Measurements from ENCODE around the gene TBCD. TPM values are rescaled to one million over a fixed set of nuclear protein-coding genes. Genes with fewer than 3 reads are reported as not detected.

Gene TBCD
- polyA plus RNA-seq, 3 donors = 62.9 to 91.6 (median 74.2) TPM

DNA sequence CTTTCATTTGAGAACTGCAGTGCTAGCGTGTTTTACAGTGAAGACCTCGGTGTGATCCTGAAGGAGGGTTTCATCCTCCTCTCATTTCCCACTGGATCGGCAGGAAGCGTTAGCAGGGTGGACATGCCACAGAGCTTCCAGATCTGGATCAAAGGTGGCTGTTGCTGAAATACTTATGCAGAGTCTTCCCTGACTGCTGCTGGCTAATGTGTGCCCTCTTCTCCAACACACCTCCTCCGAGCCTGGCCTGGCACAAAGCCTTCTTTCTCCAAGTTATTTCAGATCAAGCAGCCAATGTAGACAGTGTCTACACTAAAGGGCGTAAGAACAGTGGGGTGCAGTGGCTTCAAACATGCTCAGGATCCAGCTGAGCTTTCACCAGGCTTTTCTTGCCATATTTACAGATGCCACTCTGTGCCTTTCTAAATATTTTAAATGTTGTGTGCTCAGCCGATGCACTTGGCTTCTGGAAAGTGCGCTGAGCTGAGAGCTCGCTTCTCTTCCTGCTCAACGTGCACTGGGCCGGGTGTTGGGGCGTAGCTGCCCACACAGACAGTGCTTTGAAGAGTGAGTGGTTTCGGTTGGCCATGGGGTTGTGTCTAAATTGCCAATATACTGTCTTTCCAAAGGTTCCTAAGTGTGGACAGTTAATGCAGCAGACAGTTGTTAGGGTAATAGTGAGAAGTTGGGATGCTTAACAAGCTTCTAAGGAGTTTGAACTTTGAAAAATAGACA lies 85.9 kb downstream of the TBCD start:
- no peak for DNase-seq (ENCODE audit: extremely low read depth in 1 of 11, low read depth in 9 of 11, low spot score in 4 of 11)

DNA sequence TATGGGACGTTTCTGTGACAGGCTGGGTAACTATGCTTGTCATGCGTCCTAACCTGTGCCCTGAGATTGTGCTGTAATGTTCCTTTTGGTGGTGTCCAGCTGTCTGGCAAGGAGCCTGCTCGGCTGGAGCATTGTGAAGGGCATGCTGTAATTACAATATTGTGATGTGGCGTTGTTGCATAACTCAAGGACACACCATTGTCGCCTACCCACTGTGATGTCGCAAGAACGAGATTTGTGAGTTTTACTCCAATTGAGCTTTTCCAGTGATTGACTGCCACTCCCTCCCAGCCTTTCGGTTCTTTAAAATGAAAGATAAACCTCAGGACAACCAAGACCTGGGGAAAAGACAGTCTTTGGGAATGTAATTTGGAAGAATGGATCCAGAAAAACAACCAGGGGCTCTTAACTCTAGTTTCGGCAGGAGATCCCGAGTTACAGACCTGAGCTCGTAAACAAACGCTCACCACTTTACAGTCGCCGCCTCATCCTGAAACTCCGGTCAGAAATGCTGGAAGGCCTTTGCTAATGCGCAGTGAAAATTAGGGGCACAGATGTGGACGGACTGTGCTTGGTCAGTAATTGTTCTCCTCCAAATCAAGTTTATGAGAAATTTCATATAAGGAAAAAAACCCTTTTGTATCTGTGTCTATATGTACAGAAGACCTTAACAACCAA lies 86.7 kb downstream of the TBCD start:
- DNase-seq (ENCODE audit: extremely low read depth in 1 of 11, low read depth in 9 of 11, low spot score in 4 of 11) = no peak

DNA sequence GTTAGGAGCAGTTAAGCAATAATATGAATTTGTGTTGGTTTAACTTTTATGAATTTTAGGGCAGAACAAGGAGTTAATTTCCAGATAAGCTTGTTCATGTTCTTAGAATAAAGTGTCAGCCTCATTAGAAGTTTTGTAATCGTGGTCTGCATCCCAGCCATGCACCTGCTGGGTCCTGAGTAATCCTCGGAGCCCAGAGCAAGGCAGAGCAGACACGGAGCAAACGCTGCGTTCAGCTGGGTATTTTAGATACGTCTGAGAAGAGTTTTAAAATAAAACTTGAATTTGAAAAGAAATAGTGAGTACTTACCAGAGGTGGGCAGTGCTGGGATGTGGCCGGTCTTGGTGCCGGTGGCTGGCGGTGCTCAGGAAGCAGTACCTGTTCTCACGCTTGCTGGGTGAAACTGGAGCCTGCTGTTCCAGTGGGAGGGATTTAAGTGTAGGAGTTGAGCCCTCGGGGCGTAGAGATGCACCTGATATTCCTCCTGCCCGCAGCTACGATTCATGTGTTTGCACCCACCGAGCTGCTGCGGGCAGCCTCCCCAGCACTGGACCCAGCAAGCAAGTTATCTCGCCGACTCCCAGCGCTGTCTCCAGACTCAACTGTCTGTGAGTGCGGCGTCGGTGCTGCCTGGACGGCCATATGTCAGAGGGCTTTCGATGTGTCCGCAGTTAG lies 87.9 kb downstream of the TBCD start, which contains the start of gene ZNF750:
ZNF750 (minus strand) TSS at position 406 of the 676 bp plus-strand sequence. CDS start 7,568 bp downstream, outside the sequence.
- DNase-seq (ENCODE audit: extremely low read depth in 1 of 11, low read depth in 9 of 11, low spot score in 4 of 11) = peak in 1 of 11 donors; percentile 57

DNA sequence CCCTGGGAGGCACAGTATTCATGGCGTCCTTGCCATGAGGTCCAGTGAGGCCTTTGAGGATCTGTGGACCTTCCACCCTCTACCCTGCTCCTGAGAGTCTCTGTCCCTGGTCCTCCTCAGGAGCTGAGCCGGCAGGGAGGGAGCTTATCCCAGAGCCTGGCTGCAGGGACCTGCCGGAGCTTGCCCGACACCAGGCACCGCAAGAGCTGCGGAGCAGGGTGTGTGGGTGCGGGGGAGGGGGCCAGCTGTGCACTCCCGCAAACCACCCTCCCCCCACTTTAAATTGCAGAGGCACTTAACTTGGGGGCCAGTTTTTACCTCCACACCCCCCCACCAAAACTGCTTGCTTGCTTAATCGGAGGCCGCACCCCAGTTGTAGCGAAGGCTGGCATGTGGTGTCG lies 88.6 kb downstream of the TBCD start:
- DNase-seq (ENCODE audit: extremely low read depth in 1 of 11, low read depth in 9 of 11, low spot score in 4 of 11) = no peak

DNA sequence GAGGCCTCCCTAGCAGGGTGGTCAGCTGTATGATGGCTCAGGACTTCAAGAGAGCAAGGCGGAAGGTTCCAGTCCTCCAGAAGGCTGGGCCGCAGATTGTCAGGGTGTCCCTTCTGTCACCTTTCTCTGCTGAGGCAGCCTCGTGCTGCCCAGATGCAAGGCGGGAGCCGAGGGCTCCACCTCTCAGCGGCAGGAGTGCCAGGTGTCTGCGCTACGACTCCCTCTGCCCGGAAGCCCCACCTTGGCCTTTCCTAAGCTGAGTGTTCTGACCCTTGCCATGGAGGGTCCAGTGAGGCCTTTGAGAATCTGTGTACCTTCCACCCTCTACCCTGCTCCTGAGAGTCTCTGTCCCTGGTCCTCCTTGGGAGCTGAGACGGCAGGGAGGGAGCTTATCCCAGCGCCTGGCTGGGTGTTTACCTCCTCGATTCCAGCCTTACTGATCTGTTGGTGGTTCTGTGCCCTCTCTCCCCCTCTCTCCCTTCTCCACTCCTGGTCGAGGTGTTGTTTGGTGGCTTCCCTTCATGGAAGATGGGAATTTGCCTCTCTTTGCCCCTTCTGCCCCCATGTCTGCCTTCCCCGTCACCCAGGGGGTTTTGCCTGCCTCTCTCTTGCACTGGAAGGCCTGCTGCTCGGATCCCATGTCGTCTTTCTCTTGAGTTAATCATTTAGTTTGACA lies 90.2 kb downstream of the TBCD start:
- DNase-seq (ENCODE audit: extremely low read depth in 1 of 11, low read depth in 9 of 11, low spot score in 4 of 11) = no peak

DNA sequence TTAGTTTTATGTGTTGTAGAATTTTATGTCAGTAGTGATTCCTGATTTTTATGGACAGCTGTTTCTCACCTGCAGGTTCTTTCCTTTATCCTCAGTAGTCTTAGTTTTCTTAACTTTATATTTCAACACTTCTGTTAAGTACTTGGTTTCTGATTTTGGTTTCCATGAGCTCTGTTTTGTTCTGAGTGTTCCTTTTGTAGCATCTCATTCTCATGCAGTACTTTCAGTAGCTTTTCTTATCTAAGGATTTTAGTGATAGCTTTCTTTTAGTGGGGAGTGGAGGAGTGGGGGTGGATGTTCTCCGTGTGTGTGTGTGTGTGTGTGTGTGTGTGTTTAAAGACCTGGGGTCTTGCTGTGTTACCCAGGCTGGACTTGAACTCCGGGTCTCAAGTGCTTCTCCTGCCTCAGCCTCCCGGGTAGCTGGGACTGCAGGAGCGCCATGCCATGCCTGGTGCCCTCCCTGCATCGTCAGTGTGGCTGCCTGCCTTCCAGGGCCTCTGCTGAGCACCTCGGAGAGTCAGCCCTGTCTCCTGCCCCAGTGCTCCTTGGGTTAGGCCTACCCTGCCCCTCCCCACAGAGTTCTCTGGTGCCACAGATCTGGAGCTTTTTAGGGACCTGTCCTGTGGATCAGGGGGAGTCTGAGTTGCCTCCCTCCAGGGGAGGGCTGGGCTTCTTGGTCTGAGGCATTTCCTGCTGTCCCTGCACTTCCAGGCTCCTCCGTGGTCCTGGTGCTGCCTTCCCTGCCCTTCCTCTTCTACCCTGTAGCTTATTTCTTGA lies 92.2 kb downstream of the TBCD start:
- no peak for DNase-seq (ENCODE audit: extremely low read depth in 1 of 11, low read depth in 9 of 11, low spot score in 4 of 11)

DNA sequence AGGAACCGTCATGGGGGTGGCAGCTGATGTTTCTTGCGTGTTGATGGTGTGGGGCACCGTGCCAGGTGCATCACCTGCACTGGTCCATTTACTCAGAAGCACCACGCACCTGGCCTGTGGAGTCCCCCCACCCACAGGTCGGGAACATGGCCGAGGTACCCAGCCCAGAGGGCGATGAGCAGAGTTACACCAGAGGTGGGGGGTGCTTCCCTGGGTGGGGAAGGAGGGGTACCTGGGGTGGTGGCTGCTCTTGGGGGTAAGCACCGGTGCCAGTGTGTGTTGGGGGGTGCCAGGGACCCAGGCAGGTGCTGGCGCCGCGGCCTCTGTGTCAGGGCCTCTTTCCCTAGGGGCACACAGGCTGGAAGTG lies 92.9 kb downstream of the TBCD start:
- DNase-seq (ENCODE audit: extremely low read depth in 1 of 11, low read depth in 9 of 11, low spot score in 4 of 11) = no peak

DNA sequence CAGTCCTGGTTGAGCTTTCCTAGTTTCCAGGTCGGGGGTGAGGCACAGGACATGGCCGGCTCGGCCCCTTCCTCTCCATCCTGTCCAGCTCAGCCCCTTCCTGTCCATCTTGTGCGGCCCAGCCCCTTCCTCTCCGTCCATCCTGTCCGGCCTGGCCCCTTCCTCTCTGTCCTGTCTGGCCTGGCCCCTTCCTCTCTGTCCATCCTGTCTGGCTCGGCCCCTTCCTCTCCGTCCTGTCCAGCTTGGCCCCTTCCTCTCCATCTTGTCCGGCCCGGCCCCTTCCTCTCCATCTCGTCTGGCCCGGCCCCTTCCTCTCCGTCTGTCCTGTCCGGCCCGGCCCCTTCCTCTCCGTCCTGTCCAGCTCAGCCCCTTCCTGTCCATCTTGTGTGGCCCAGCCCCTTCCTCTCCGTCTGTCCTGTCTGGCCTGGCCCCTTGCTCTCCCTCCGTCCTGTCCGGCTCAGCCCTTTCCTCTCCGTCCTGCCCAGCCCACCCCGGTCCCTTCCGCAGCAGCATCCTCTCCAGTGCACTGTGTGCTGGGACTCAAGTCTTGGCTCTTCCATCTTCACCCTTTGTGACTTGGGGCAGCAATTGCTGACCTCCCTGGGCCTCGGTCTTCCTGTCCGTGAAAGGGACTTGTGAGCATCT lies 93.4 kb downstream of the TBCD start:
- peak in 2 of 11 donors; percentile 59 to 72 for DNase-seq (ENCODE audit: extremely low read depth in 1 of 11, low read depth in 9 of 11, low spot score in 4 of 11)

DNA sequence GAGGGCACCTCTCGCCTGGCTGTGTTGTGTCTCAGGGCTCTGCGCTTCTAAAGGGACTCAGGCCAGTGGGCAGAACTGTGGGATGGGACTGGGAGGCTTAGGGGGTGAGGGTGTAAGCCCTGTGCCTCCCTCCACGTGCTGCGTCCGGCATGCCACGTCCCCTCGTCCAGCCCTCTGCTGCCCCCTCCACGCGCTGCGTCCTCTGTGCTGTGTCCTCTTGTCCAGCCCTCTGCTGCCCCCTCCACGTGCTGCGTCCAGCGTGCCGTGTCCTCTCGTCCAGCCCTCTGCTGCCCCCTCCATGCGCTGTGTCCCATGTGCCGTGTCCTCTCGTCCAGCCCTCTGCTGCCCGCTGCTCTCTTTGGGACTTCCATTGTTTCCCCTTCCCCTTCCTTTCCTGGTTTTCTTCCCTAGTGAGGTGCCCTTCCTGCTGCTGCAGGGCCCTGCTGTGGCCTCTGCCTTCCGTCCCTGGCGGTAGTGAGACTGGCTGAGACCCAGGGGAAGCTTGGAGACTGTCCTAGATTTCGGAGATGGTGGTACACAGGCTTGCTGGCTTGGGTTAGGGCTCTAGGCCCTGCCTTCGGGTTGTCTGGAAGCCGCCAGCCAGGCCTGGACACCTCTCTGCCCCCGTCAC lies 94.3 kb downstream of the TBCD start:
- DNase-seq (ENCODE audit: extremely low read depth in 1 of 11, low read depth in 9 of 11, low spot score in 4 of 11) = no peak

DNA sequence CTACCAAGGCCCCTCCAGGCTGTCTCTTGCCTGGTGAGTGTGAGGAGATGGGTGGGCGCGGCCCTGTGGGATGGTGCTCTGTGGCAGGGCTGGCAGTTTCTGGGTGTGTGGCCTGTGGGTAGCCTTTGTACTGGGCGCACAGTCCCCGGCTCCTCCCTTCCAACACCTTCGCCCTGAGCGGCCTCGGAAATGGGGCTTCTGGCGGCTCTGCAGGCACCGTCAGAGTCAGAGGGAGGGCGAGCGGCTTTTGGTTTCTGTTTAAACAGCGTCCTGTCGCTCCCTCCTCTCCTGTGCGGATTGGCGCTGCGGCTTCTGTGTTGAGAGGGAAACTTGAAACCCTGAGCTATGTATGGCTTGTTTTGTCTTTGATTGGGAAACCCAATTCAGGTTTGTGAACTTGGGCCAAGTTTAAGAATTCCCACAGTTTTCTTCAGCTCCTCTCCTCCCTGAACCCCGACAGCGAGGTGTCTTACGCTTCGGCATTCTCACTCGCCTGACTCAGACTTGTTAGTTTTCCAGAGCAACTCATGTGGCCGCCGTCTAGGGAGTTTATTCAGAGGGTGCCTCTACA lies 96.2 kb downstream of the TBCD start:
- no peak for DNase-seq (ENCODE audit: extremely low read depth in 1 of 11, low read depth in 9 of 11, low spot score in 4 of 11)

DNA sequence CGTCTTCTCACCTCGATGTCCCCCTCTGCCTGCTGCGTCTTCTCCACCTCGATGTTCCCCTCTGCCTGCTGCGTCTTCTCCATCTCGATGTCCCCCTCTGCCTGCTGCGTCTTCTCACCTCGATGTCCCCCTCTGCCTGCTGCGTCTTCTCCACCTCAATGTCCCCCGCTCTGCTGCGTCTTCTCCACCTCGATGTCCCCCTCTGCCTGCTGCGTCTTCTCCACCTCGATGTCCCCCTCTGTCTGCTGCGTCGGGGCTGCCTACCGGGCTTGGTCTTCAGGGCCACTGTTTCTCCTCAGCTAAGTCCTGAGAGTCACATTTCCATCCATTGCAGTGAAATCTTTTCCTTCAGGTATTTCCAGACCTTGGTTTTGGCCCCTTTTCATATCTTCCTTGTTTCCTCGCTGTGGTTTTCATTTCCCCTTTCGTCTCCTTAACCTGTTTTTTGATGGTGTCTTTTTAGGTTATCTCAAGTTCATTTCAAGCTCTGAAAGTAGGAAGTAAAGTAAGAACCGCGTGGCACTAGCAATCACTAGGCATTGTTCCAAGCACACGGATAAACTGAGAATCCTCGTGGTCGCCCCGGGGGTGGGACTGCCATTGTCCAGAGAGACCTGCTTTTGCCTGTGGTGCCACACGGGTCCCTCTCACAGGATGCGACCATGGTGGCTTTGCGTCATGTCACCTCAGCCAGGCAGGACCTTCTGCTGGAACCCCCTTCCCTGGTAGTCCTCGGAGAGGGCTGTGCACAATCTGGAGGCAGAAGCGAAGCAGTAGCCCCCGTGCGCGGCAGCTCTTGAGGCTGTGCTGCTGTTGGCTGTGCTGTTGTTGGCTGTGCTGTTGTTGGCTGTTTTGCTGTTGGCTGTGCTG lies 97.4 kb downstream of the TBCD start:
- DNase-seq (ENCODE audit: extremely low read depth in 1 of 11, low read depth in 9 of 11, low spot score in 4 of 11) = no peak

DNA sequence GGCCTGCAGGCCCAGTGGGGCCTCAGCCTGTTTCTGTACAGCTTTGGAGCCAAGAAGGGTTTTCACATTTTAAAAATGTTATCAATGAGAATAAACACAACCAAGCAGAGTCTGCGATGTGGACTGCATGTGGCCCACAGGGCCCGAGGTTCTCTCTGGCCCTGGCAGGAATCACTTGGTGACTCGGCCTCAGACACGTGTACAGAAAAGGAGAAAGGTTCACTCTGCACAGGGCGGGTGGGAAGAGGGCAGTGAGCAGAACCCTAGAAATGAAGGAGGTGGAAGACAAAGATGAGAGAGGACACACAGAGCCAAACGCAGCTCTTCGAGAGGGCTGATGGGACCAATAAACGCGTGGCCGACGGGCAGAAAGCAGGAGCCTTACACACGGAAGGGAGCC lies 99.5 kb downstream of the TBCD start:
- DNase-seq (ENCODE audit: extremely low read depth in 1 of 11, low read depth in 9 of 11, low spot score in 4 of 11) = no peak

DNA sequence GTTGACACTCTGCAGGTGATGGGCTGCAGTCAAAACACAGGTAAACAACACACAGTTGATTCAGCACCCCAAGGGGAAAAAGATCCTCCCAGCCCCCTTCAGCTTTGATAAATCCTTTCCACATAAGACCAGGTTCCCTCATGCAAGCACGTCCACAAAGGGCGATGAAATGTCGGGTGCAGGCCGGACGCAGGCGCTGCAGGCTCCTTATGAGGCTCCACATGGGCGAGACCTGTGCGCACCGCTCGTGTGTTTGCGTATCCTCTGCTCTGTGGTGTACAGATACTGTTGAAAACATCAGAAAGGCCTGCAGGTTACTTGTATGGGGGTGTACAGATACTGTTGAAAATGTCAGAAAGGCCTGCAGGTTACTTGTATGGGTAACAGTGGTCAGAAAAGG lies 102.4 kb downstream of the TBCD start:
- no peak for DNase-seq (ENCODE audit: extremely low read depth in 1 of 11, low read depth in 9 of 11, low spot score in 4 of 11)

DNA sequence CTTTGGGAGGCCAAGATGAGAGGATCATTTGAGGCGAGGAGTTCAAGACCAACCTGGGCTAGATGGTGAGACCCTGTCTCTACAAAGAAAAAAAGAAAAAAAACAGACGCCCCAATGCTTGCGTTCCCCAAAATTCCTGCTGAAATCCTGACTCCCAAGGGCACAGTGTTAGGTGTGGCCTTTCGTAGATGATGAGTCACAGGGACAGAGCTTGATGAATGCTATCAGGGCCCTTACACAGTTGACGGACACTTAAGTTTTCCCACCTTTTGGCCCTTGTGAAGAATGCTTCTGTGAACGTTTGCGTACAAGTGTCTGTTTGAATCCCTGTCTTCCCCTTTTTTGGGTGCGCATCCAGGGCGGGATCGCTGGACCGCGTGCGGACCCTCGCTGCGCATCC lies 104.5 kb downstream of the TBCD start:
- DNase-seq (ENCODE audit: extremely low read depth in 1 of 11, low read depth in 9 of 11, low spot score in 4 of 11) = no peak

DNA sequence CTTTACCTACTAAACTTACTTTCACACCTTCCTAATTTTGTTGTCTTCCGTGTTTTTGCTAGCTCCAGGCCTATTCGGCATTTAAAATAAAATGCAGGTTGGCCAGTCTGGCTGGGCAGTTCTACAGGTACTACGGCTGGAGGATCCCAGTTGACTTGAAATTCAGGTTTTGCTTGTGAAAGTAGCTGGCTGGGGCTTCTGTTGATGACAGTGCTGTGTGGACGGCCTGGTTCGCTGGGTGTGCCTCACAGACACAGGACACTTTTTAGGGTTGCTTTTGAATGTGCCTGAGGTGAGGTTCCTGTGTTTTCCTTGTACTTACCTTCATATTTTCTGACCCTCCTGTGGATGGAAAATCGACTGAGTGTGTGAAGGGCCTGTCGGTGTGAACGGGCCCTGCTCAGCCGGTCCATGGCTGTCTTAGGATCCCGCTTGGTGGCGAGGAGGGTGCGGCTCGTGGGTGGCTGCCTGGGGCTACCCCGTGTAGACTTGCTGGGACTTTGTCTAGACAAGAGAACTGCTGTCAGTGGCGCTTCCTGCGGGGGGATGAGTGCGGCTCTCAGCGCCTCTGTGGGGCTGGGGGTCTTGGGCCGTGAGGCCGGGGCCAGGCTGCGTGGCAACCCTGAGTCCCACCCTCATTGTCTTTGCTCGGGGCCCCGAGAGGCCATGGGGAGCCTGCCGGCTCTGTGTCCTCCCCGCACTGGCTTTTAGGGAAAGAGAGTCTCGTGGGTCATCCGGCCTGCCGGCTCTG lies 106.7 kb downstream of the TBCD start:
- no peak for DNase-seq (ENCODE audit: extremely low read depth in 1 of 11, low read depth in 9 of 11, low spot score in 4 of 11)

Data from renal cortex interstitium (tissue), 11 donors.